ENCODE results near the gene PEMT. TPM values are rescaled to one million over a fixed set of nuclear protein-coding genes. Genes with fewer than 3 reads are reported as not detected.

The PEMT gene
- total RNA-seq, 1 donor from 2014 or later = 12.2 TPM

- Mint-ChIP-seq H3K4me1 (no peaks in the 10 kb centered on the region), H3K9me3 (no peaks in the 10 kb centered on the region), H3K4me3 (no peak overlapping the region), H3K27ac (no peak overlapping the region), H3K27me3 (no peaks in the 10 kb centered on the region), H3K36me3 (ENCODE audit: low read depth) (no peaks in the 10 kb centered on the region)
- ChIA-PET POLR2A (no interaction called here), CTCF (no interaction called here)
- no peak for TF ChIP-seq CTCF (IDR thresholded peaks at IDR 0.05)
- DNase-seq (no peak), ATAC-seq (ENCODE audit: low read depth) (no peak)
- intact Hi-C loops (cut with micrococcal nuclease) = loop anchor here (10.0 kb wide), 1 partner anchor 71 kb away; the partner anchor contains the start of gene RASD1
These were observed 25.8 kb downstream of the PEMT start for GRCh38 chr17:17565471-17566339.

GRCh38 chr17:17564896-17565295 lies 26.6 kb downstream of the PEMT start:
- H3K27ac Mint-ChIP-seq = no peak overlapping the region
- H3K27me3 Mint-ChIP-seq = no peaks in the 10 kb centered on the region
- no peak overlapping the region for H3K4me3 Mint-ChIP-seq
- no peaks in the 10 kb centered on the region for H3K36me3 Mint-ChIP-seq (ENCODE audit: low read depth)
- CTCF ChIA-PET = no interaction called here
- ATAC-seq (ENCODE audit: low read depth) = no peak
- DNase-seq = no peak
- H3K4me1 Mint-ChIP-seq = no peaks in the 10 kb centered on the region
- TF ChIP-seq CTCF (IDR thresholded peaks at IDR 0.05) = no peak
- POLR2A ChIA-PET = no interaction called here
- no peaks in the 10 kb centered on the region for H3K9me3 Mint-ChIP-seq
- intact Hi-C loops (cut with micrococcal nuclease) = loop anchor here (10.0 kb wide), 1 partner anchor 70 kb away; the partner anchor contains the start of gene RASD1

GRCh38 chr17:17564323-17564722 lies 27.2 kb downstream of the PEMT start:
- DNase-seq (no peak), ATAC-seq (ENCODE audit: low read depth) (no peak)
- intact Hi-C loops (cut with micrococcal nuclease) = loop anchor here (10.0 kb wide), 1 partner anchor 70 kb away; the partner anchor contains the start of gene RASD1
- no peaks in the 10 kb centered on the region for H3K4me1 Mint-ChIP-seq
- no peak overlapping the region for H3K27ac Mint-ChIP-seq
- TF ChIP-seq CTCF (IDR thresholded peaks at IDR 0.05) = no peak
- ChIA-PET CTCF (no interaction called here), POLR2A (no interaction called here)
- no peaks in the 10 kb centered on the region for H3K27me3 Mint-ChIP-seq
- H3K36me3 Mint-ChIP-seq (ENCODE audit: low read depth) = no peaks in the 10 kb centered on the region
- no peaks in the 10 kb centered on the region for H3K9me3 Mint-ChIP-seq
- no peak overlapping the region for H3K4me3 Mint-ChIP-seq

GRCh38 chr17:17563530-17563929 lies 28.0 kb downstream of the PEMT start:
- Mint-ChIP-seq H3K4me3 (no peak overlapping the region), H3K9me3 (no peaks in the 10 kb centered on the region), H3K36me3 (ENCODE audit: low read depth) (no peaks in the 10 kb centered on the region), H3K27ac (no peak overlapping the region), H3K4me1 (no peaks in the 10 kb centered on the region), H3K27me3 (no peaks in the 10 kb centered on the region)
- ChIA-PET POLR2A (no interaction called here), CTCF (no interaction called here)
- intact Hi-C loops (cut with micrococcal nuclease) = loop anchor here (10.0 kb wide), 1 partner anchor 69 kb away; the partner anchor contains the start of gene RASD1
- ATAC-seq (ENCODE audit: low read depth) = no peak
- no peak for DNase-seq
- no peak for TF ChIP-seq CTCF (IDR thresholded peaks at IDR 0.05)

- TF ChIP-seq CTCF (IDR thresholded peaks at IDR 0.05) = no peak
- no peaks in the 10 kb centered on the region for H3K27me3 Mint-ChIP-seq
- H3K9me3 Mint-ChIP-seq = no peaks in the 10 kb centered on the region
- H3K36me3 Mint-ChIP-seq (ENCODE audit: low read depth) = no peaks in the 10 kb centered on the region
- ChIA-PET CTCF (no interaction called here), POLR2A (no interaction called here)
- intact Hi-C loops (cut with micrococcal nuclease) = loop anchor here (10.0 kb wide), 1 partner anchor 67 kb away; the partner anchor contains the start of gene RASD1
- DNase-seq (no peak), ATAC-seq (ENCODE audit: low read depth) (no peak)
- no peak overlapping the region for H3K4me3 Mint-ChIP-seq
- H3K27ac Mint-ChIP-seq = no peak overlapping the region
- no peaks in the 10 kb centered on the region for H3K4me1 Mint-ChIP-seq
These were observed 29.4 kb downstream of the PEMT start for GRCh38 chr17:17562146-17562511.

All from activated B cell treated with CpG ODN at 0.5 μM for 24 hours (primary cell).